ENCODE measurements around the gene RAB3D. TPM values are rescaled to one million over a fixed set of nuclear protein-coding genes. Genes with fewer than 3 reads are reported as not detected.
"Not testable (repeated sequence)": the region's sequence is repeated elsewhere in the genome, so short reads cannot be mapped to it uniquely, and the experiment has no call there.

RAB3D gene
- total RNA-seq, 2 experiments from 2014 or later: 3.6 to 5.1 TPM

DNA sequence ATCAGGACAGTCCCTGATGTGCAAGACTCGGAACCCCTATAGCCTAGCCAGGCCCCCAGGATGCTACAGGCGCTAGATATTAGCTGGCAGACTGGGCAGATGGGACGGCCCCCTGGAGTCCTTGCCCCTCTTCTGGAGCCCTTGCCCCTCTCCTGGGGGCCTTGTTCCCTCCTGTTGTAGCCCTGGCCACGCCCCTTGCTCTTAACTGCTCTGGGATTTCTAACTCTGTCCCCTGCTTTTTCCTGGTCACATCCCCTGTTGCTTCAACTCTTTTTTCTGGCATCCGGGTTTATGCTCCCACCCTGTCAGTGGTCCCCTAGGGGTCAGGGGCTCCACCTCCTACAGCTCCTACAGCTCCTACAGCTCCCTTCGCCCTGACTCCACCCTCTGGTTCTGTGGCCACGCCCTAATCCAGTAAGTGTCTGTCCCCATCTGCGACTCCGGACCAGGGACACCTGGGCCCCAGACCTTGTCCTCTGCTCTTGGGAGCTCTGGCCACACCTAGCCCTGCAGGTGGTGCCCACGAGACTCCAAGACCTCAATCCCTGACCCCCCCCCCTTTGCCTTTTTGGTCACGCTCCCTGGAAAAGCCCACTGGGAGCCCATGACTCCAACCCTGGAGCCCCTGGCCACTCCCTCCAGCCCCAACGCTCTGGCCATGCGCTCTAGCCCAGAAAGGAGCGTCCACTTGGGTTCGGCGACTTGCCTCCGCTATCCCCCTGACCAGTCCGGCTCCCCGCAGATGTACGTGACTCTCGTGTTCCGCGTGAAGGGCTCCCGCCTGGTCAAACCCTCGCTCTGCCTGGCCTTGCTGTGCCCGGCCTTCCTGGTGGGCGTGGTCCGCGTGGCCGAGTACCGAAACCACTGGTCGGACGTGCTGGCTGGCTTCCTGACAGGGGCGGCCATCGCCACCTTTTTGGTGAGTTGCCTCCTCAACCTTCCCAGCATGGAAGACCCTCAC, 22.6 kb upstream of the RAB3D start:
- Mint-ChIP-seq H3K27ac (no peak overlapping the region), H3K4me3 (no peak overlapping the region), H3K36me3 (no peaks in the 10 kb centered on the region), H3K9me3 (ENCODE audit: low read depth) (no peaks in the 10 kb centered on the region), H3K27me3 (no peaks in the 10 kb centered on the region), H3K4me1 (no peaks in the 10 kb centered on the region)
- CTCF ChIA-PET: no interaction called here
- ATAC-seq (no peak), DNase-seq (no peak)

DNA sequence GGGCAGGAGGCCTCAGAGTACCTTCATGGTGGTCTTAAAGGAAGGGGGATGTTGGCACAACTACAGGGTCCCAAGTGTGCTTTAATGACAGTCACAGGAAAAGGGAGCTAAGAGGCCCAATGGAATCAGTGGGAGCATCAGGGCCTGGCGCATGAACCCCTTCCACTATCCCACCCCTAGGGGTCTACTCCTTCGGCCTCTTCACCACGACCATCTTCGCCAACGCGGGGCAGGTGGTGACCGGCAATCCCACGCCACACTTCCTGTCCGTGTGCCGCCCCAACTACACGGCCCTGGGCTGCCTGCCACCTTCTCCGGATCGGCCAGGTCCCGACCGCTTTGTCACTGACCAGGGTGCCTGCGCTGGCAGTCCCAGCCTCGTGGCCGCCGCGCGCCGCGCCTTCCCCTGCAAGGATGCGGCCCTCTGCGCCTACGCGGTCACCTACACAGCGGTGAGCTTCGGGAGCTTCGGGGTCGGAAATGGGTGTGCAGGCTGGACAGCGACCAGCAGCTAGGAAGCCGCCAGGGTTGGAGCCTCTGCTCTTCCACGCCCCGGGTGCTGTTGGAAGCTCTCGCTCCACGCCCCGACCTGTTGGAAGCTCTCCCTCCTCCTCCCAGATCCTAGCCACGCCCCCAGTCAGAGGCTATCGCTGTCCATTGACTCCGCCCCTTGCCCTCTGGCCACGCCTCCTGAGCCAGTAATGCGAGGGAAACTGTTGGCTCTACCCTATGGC, 21.7 kb upstream of the RAB3D start:
- Mint-ChIP-seq H3K27me3 (peaks cover 2% of the 10 kb centered on the region), H3K27ac (no peak overlapping the region), H3K4me3 (no peak overlapping the region), H3K4me1 (peaks cover 1% of the 10 kb centered on the region), H3K36me3 (no peaks in the 10 kb centered on the region), H3K9me3 (ENCODE audit: low read depth) (no peaks in the 10 kb centered on the region)
- DNase-seq: no peak
- CTCF ChIA-PET: interaction anchor here (1.4 kb wide), 1 partner anchor 68 kb away, joined by 8 read pairs; no protein-coding TSS in a partner anchor
- peak; percentile 41 for ATAC-seq

DNA sequence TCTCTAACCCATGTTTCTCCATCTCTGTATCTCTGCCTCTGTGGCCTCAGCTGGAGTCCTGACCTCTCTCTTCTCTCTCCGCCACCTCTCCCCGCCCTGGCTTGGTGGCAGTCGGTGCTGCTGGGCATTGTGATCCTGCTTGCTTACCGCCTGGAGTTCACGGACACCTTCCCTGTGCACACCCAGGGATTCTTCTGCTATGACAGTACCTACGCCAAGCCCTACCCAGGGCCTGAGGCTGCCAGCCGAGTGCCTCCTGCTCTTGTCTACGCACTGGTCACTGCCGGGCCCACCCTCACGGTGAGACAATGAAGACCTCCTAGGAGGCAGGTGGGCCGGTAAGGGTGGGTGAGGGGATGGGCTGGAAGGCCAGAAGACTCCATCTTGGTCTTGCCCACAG, 20.0 kb upstream of the RAB3D start:
- Mint-ChIP-seq H3K9me3 (ENCODE audit: low read depth) (no peaks in the 10 kb centered on the region), H3K4me1 (peaks cover 11% of the 10 kb centered on the region), H3K27me3 (peaks cover 9% of the 10 kb centered on the region), H3K27ac (no peak overlapping the region), H3K36me3 (no peaks in the 10 kb centered on the region), H3K4me3 (no peak overlapping the region)
- CTCF ChIA-PET: interaction anchor here (0.9 kb wide), 1 partner anchor 9 kb away, joined by 3 read pairs; no protein-coding TSS in a partner anchor
- DNase-seq (no peak), ATAC-seq (no peak)

DNA sequence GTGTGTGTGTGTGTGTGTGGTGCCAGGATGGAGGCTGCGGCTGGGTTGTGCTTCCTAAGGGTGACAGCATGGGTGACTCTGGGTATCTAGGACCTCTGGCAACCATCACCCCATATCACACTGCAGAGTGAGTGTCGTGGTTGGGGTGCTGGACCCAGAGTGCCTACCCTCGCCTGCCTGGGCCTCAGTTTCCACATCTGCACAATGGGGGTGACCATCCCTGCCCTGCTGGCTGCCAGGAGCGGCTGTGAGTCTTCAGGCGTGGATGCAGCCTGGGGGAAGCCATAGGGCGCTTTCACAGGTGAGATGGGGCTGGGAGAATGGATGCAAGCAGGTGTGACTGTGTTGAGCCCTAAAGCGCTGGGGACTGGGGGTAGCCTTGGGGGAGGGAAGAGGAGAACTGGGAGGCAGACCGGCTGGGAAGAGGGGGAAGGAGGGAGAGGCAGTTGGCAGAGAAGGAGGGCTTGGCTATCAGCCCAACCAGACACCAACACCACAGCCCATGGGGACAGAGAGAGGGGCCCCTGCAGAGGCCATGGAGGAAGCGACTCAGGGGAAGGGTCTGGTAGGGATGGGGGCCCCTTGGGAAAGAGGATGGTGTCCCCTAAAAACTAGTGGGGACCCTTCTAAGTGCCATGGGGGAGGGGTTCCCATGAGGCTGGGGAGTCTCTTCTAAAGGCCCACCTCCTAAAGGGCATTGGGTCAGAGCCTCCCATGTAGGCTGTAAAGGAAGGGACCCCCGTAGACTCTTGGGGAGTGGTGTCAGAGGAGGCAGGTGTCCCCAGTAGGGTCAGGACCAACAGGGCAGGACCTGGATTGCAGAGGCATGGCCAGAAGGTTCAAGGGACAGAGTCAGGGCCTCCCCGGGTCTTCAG, 17.5 kb upstream of the RAB3D start:
- ATAC-seq (no peak), DNase-seq (no peak)
- peaks cover 9% of the 10 kb centered on the region for H3K27me3 Mint-ChIP-seq
- no peaks in the 10 kb centered on the region for H3K36me3 Mint-ChIP-seq
- H3K27ac Mint-ChIP-seq: no peak overlapping the region
- CTCF ChIA-PET: no interaction called here
- no peaks in the 10 kb centered on the region for H3K9me3 Mint-ChIP-seq (ENCODE audit: low read depth)
- H3K4me3 Mint-ChIP-seq: no peak overlapping the region
- H3K4me1 Mint-ChIP-seq: peaks cover 11% of the 10 kb centered on the region

DNA sequence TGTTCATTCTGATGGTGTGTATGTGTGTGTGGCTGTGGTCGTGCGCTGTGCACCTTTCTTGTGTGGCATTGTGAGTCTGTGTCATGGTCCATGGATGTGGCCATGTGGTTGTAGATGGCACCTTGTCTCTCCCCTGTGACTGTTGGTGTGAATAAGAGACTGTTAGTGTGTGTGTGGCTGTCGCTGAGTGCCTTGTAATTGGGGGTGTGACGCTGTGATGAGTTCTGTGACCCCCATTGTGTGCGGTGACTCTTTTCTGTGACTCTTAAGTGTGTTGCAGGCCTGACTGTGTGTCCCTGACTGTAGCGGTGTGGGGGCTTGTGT, 16.6 kb upstream of the RAB3D start:
- Mint-ChIP-seq H3K36me3 (no peaks in the 10 kb centered on the region), H3K9me3 (ENCODE audit: low read depth) (no peaks in the 10 kb centered on the region), H3K4me3 (peak overlapping the region; percentile 22), H3K4me1 (peaks cover 11% of the 10 kb centered on the region), H3K27ac (no peak overlapping the region), H3K27me3 (peaks cover 9% of the 10 kb centered on the region)
- DNase-seq: no peak
- CTCF ChIA-PET: no interaction called here
- no peak for ATAC-seq

DNA sequence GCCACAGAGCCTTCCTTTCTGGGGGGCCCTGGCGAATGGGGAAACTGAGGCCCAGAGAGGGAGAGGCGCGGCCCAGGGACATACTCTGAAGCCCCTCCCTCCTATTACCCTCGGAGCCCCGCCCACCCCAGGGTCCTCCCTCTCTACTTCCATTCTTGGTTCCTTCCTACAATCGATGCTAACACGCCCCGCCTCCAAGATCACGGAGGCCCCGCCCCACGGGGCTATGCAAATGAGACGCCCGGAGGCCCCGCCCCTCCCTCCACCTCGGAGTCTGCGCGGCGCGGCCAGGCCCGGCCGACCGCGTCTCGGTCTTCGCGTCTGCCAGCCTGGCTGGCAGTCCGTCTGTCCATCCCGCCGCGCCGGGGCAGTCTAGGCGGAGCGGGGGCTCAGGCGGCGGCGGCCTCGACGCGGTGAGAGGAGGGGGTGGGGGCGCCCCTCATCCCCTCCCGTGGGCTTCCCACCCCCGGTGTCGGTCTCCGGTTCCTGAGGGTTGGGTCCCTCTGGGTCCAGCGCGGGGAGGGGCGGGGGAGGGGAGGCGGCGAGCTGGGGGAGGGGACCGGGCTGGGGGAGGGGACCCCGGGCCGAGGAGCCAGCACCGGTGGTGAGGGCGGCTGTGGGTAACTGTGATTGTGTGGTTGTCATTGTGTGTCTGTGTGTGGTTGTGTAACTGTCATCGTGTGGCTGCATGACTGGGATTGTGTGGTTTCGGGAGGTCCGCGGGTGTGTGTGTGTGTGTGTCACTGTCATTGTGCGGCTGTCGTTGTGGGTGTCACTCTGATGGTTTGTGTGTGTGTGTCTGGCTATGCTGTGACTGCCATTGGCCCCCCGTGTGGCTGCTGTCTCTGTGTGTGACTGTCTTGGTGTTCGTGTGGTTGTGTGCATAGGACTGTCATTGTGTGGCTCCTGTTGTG, 16.0 kb upstream of the RAB3D start, which contains the start of gene PLPPR2:
Gene PLPPR2 (plus strand): TSS at position 273 of the 914 bp plus-strand sequence. CDS start 2,242 bp downstream, outside the sequence.
- peak within 1 kb of the TSS; percentile 22 for H3K4me3 Mint-ChIP-seq
- peak; percentile 92 for ATAC-seq
- peak; percentile 86 for DNase-seq
- no peak within 1 kb of the TSS for H3K27ac Mint-ChIP-seq
- peaks cover 11% of the 10 kb centered on the region for H3K4me1 Mint-ChIP-seq
- CTCF ChIA-PET: no interaction called here
- peaks cover 9% of the 10 kb centered on the region for H3K27me3 Mint-ChIP-seq
- H3K9me3 Mint-ChIP-seq (ENCODE audit: low read depth): no peaks in the 10 kb centered on the region
- H3K36me3 Mint-ChIP-seq: no peaks in the 10 kb centered on the region

DNA sequence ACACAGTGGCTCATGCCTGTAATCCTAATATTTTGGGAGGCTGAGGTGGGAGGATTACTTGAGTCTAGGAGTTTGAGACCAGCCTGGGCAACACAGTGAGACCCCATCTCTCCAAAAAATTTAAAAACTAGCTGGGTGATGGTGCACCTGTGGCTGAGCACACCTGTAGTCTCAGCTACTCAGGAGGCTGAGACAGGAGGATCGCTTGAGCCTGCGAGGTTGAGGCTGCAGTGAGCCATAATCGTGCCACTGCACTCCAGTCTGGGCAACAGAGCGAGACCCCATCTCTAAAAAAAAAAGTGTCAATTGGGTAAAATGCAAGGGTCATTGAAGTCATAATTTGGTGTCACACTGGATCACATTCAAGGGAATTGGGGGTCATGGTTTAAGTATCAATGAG, 14.6 kb upstream of the RAB3D start:
- H3K27me3 Mint-ChIP-seq; H3K9me3 Mint-ChIP-seq (ENCODE audit: low read depth); DNase-seq; H3K27ac Mint-ChIP-seq; CTCF ChIA-PET; ATAC-seq; H3K36me3 Mint-ChIP-seq; H3K4me3 Mint-ChIP-seq: not testable (repeated sequence)
- peaks cover 11% of the 10 kb centered on the region for H3K4me1 Mint-ChIP-seq

DNA sequence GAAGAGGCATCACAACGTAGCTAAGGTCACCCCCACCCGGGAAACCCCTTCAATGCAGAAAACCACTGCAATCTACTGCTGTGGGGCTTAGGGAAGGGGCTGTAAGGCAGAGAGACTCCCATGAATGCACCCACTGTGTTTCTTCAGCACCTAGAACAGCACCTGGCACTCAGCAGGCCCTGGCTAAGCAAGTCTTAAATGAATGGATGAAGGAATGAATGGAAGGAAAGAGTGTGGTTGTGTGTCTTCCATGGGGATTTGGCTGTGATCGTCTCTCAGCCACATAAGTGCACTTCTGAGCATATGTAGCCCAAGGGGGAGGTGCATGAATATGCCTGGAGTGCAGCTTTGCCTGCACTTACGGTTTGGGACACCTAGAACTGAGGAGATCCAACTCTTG, 9.7 kb upstream of the RAB3D start:
- H3K27ac Mint-ChIP-seq: no peak overlapping the region
- no peak overlapping the region for H3K4me3 Mint-ChIP-seq
- H3K4me1 Mint-ChIP-seq: peaks cover 21% of the 10 kb centered on the region
- H3K9me3 Mint-ChIP-seq (ENCODE audit: low read depth): peaks cover 5% of the 10 kb centered on the region
- peaks cover 3% of the 10 kb centered on the region for H3K36me3 Mint-ChIP-seq
- CTCF ChIA-PET: no interaction called here
- no peaks in the 10 kb centered on the region for H3K27me3 Mint-ChIP-seq
- ATAC-seq: no peak
- DNase-seq: no peak

DNA sequence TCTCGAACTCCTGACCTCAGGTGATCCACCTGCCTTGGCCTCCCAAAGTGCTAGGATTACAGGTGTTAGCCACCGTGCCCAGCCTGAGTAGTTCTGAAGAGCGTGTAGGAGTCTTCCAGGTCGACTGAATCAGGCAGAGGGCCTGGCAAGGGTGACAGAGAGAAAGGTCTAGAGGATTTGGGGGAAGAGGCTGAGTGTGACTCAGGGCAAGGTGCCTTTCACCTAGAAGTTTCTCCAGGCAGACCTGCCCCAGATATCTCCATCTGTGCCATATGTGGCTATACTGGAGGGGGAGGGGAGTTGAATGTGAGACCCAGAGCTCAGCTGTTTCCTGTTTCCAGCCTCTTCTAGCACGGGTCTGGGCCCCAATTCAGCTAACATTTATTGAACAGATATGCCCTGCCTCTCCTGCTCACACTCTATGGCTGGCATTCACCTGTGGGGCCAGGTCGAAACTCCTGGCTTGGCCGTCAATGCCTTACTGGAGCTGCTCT, 8.1 kb upstream of the RAB3D start:
- DNase-seq: no peak
- H3K27ac Mint-ChIP-seq: no peak overlapping the region
- H3K36me3 Mint-ChIP-seq: peaks cover 3% of the 10 kb centered on the region
- ATAC-seq: no peak
- no peaks in the 10 kb centered on the region for H3K27me3 Mint-ChIP-seq
- CTCF ChIA-PET: interaction anchor here (2.3 kb wide), 1 partner anchor 33 kb away, joined by 8 read pairs; no protein-coding TSS in a partner anchor
- peaks cover 21% of the 10 kb centered on the region for H3K4me1 Mint-ChIP-seq
- H3K9me3 Mint-ChIP-seq (ENCODE audit: low read depth): peaks cover 5% of the 10 kb centered on the region
- H3K4me3 Mint-ChIP-seq: peak overlapping the region; percentile 92

DNA sequence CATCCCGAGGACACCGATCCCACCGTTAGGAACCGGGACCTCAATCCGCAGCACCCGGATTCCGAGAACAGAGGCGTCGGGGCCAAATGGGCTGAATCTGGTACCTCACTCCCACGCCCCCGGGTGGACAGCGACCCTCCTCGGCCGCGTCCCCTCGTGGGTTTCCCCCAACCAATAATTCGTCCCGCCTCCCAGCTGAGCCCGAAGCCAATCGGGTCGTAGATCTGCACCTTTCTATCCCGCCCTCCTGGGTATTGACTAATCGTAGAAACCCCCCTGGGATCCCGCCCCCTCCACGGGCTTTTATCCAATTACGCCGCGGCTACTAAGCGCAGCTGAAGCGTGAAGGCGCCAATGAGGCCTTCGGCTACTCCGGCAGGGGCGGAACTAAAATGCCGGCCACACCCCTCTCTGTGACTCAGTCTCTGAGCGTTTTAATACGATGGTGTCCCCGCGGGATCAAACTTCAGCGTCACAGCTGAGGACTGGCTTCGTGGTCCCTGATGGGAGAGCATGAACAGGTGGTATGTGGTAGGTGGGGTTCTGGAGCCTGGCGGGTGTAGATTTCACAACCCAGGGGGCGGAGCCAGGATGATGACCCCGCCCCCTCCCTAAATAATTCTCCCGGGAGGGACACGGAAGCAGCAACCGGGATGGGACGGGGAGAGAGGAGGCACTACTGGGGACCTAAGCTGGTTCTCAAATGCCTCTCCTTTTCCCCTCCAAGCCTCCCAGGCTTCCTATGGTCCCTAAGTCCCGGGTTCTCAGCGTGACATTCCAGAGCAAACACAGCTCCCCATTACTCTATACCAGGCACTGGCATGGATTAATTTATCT, 6.9 kb upstream of the RAB3D start, which contains the start of the genes CCDC159 and TMEM205:
Gene CCDC159 (plus strand): TSS at position 416 of the 837 bp plus-strand sequence. CDS start 88 bp downstream, at position 504.
Gene TMEM205 (minus strand): TSS at position 165 of the 837 bp plus-strand sequence. CDS start 649 bp downstream, outside the sequence.
- peak within 1 kb of the TSS; percentile 95 for H3K27ac Mint-ChIP-seq
- peaks cover 3% of the 10 kb centered on the region for H3K36me3 Mint-ChIP-seq
- H3K9me3 Mint-ChIP-seq (ENCODE audit: low read depth): peaks cover 5% of the 10 kb centered on the region
- ATAC-seq (peak; percentile 99), DNase-seq (peak; percentile 100)
- CTCF ChIA-PET: interaction anchor here (0.8 to 2.3 kb wide), 12 partner anchors 9 to 220 kb away, joined by 3 to 9 read pairs (median 4); partner anchors contain the start of genes ODAD3, PRKCSH and SWSAP1
- H3K4me1 Mint-ChIP-seq: peaks cover 21% of the 10 kb centered on the region
- no peaks in the 10 kb centered on the region for H3K27me3 Mint-ChIP-seq
- peak within 1 kb of the TSS; percentile 92 for H3K4me3 Mint-ChIP-seq

DNA sequence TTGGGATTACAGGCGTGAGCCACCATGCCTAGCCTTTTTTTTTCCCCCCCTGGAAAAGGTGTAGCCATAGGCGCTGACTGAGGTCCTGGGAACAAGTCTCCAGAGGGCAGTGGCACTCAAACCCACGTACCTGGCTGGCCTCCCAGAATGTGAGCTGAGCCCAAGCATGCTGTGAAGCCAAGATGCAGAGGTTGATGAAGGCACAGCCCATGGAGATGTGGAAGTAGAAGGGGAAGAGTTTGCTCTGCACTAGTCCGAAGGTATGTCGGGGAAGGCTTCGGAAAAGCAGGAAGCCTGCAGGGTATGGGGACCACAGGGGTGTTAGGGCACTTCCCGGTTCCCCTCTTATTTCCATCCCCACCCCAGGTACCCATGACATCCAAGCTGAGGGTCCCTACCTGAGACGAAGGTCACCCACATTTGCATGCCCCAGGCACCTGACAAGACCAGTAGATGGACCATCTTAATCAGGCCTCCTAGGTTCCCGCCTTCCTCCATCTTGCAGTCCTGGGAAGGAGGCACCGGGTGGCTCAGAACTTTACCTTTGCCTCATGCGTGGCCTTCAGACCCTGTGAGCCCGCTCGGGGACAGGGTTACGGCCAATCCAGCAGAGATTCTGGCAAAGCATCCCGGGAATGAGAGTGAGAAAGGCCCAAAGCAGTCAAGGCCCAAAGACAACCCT, 5.8 kb upstream of the RAB3D start:
- DNase-seq (no peak), ATAC-seq (no peak)
- Mint-ChIP-seq H3K36me3 (peaks cover 3% of the 10 kb centered on the region), H3K4me3 (peak overlapping the region; percentile 92), H3K27ac (peak overlapping the region; percentile 95), H3K4me1 (peaks cover 21% of the 10 kb centered on the region), H3K27me3 (no peaks in the 10 kb centered on the region), H3K9me3 (ENCODE audit: low read depth) (peaks cover 5% of the 10 kb centered on the region)
- CTCF ChIA-PET: interaction anchor here (1.1 to 2.3 kb wide), 6 partner anchors 24 to 219 kb away, joined by 3 to 9 read pairs (median 4); partner anchors contain the start of gene SWSAP1

Data from activated CD8-positive, alpha-beta memory T cell treated with anti-CD3 and anti-CD28 coated beads, Interleukin-2, amount 10 ng/mL, durations not matched to agents 7 days and 5 days (primary cell).